ENCODE results near the gene SNX30.

The SNX30 gene

DNA sequence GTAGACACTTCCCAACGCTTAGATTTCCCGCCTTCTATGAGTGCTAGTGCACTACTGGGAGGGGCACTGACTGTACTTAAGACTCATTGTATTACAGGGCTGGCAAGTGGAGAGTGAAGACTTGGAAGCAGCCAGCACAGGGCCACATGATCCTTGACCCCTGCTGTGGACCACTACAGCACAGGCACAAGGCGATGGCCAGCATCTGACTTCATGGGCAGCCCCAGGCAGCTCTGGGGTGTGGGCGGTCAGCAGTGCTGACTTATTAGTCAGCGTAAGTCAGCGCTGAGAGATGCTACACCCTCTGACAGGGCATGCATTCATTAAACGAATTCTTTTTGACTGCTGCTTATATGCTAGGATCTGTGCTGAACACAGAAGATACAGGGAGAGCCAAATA is 130.8 kb downstream of the SNX30 start:
- 0 out of 2 replicates have a peak, but pooled peaks have one; percentile 21 for TF ChIP-seq TEAD4 (IDR thresholded peaks at IDR 0.05)
- peak; percentile 54; the same call in 1 of the 2 replicates for TF ChIP-seq EGR1 (IDR thresholded peaks at IDR 0.05)
- TF ChIP-seq, protein P1, sequence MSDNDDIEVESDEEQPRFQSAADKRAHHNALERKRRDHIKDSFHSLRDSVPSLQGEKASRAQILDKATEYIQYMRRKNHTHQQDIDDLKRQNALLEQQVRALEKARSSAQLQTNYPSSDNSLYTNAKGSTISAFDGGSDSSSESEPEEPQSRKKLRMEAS (IDR thresholded peaks at IDR 0.05) = no peak
- TF ChIP-seq YY1 (IDR thresholded peaks at IDR 0.05; ENCODE audit: low read depth) = no peak
- no peak for TF ChIP-seq ZBTB7A (IDR thresholded peaks at IDR 0.05; ENCODE audit: low read depth)
- TF ChIP-seq, protein P2, sequence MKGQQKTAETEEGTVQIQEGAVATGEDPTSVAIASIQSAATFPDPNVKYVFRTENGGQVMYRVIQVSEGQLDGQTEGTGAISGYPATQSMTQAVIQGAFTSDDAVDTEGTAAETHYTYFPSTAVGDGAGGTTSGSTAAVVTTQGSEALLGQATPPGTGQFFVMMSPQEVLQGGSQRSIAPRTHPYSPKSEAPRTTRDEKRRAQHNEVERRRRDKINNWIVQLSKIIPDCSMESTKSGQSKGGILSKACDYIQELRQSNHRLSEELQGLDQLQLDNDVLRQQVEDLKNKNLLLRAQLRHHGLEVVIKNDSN (IDR thresholded peaks at IDR 0.05) = peak; percentile 45; the same call in 1 of the 2 replicates
- no peak for TF ChIP-seq CREB1 (IDR thresholded peaks at IDR 0.05; ENCODE audit: low read depth)
- TF ChIP-seq NFIC (IDR thresholded peaks at IDR 0.05) = no peak

DNA sequence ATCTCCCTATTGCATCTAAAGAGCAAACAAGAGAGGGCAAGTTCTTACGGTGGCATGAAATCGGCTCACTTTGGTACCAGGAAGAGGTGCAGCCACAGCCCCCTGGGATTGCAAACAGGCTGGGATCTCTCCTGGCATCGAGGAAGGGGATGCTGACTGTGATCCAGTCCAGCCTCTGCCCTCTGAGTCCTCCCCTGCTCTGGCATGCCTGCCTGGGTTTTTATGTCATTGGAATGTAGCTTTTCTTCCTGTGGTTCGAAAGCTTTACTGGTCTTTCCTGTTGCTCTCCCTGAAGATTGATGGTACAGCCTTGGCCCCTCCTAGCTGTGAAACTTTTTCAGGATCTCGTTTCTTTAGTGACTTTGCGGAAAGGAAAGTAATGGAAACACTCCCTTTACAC is 133.5 kb downstream of the SNX30 start:
- peak; percentile 57 for TF ChIP-seq TEAD4 (IDR thresholded peaks at IDR 0.05)
- TF ChIP-seq CREB1 (IDR thresholded peaks at IDR 0.05; ENCODE audit: low read depth) = no peak

DNA sequence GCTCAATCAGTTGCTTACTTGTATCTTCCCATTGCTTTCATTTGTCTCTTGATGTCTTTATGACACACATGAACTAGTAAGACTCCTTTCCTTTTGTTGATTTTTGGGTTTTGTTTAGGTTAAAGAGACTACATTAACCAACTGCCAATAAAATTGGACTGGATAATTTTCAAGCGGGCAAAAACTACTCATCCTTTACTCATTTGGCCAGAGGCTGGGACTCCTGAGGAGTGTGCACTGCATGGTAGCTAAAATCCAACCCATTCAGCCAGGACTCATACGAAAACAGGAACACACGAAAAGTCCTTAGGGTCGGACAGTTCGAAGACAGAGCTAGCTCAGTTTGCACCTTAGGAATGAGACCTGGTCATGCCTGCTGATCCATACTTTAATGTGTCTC is 134.2 kb downstream of the SNX30 start:
- TF ChIP-seq NFIC (IDR thresholded peaks at IDR 0.05) = no peak
- TF ChIP-seq, protein P1 (IDR thresholded peaks at IDR 0.05) = no peak
- TF ChIP-seq ZBTB7A (IDR thresholded peaks at IDR 0.05; ENCODE audit: low read depth) = no peak
- TF ChIP-seq, protein P3, sequence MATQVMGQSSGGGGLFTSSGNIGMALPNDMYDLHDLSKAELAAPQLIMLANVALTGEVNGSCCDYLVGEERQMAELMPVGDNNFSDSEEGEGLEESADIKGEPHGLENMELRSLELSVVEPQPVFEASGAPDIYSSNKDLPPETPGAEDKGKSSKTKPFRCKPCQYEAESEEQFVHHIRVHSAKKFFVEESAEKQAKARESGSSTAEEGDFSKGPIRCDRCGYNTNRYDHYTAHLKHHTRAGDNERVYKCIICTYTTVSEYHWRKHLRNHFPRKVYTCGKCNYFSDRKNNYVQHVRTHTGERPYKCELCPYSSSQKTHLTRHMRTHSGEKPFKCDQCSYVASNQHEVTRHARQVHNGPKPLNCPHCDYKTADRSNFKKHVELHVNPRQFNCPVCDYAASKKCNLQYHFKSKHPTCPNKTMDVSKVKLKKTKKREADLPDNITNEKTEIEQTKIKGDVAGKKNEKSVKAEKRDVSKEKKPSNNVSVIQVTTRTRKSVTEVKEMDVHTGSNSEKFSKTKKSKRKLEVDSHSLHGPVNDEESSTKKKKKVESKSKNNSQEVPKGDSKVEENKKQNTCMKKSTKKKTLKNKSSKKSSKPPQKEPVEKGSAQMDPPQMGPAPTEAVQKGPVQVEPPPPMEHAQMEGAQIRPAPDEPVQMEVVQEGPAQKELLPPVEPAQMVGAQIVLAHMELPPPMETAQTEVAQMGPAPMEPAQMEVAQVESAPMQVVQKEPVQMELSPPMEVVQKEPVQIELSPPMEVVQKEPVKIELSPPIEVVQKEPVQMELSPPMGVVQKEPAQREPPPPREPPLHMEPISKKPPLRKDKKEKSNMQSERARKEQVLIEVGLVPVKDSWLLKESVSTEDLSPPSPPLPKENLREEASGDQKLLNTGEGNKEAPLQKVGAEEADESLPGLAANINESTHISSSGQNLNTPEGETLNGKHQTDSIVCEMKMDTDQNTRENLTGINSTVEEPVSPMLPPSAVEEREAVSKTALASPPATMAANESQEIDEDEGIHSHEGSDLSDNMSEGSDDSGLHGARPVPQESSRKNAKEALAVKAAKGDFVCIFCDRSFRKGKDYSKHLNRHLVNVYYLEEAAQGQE (IDR thresholded peaks at IDR 0.05; ENCODE audit: low read depth) = no peak
- no peak for TF ChIP-seq CREB1 (IDR thresholded peaks at IDR 0.05; ENCODE audit: low read depth)
- no peak for TF ChIP-seq EP300 (IDR thresholded peaks at IDR 0.05; ENCODE audit: borderline replicate concordance)
- no peak for TF ChIP-seq FOXM1 (IDR thresholded peaks at IDR 0.05; ENCODE audit: borderline replicate concordance, low read depth)
- TF ChIP-seq CEBPB (IDR thresholded peaks at IDR 0.05) = no peak

DNA sequence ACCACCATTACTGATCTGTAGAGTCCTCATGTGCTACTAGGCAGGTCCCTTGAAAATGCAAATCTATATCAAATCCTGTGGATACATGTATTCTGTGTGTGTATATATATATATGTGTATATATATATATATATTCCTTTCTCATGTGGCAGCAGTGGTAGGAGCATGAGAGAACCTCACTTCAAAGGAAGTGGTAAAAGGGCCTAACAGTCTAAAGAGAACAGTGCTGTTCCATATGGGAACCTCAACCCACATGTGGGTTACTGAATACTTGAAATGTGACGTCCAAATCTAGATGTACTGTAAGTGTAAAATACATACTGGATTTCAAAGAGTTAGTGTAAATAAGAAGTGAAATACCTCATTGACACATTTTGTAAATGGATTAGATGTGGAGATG is 134.8 kb downstream of the SNX30 start:
- TF ChIP-seq, protein P3 (IDR thresholded peaks at IDR 0.05; ENCODE audit: low read depth) = no peak
- TF ChIP-seq TAF1 (IDR thresholded peaks at IDR 0.05; ENCODE audit: low read depth) (no peak), EP300 (IDR thresholded peaks at IDR 0.05; ENCODE audit: borderline replicate concordance) (no peak)

DNA sequence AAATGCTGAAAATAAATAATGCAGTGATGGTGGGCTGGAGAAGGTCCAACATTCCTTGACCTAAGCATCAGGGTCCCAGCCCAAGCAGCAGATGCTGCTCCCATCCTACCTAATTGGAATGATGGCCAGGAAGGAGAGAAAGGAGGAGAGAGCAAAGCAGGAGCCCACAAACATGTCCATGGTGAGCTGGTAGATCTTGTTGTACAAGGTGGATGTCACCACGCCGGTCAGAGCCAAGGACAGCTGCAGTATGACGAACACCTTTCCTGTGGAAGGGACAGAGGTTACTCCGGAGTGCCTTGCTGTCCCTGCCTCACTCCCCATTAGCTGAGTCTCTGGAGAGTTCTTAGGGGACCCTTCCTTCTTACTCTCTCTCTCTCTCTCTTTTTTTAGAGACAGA is 135.8 kb downstream of the SNX30 start:
- TF ChIP-seq TEAD4 (IDR thresholded peaks at IDR 0.05) (no peak), YY1 (IDR thresholded peaks at IDR 0.05; ENCODE audit: low read depth) (no peak), RAD21 (IDR thresholded peaks at IDR 0.05; ENCODE audit: low read depth) (no peak), ZBTB7A (IDR thresholded peaks at IDR 0.05; ENCODE audit: low read depth) (no peak), EP300 (IDR thresholded peaks at IDR 0.05; ENCODE audit: borderline replicate concordance) (no peak), CEBPB (IDR thresholded peaks at IDR 0.05) (no peak), CREB1 (IDR thresholded peaks at IDR 0.05; ENCODE audit: low read depth) (no peak), TCF12 (IDR thresholded peaks at IDR 0.05; ENCODE audit: low read depth) (no peak), NFIC (IDR thresholded peaks at IDR 0.05) (no peak), EGR1 (IDR thresholded peaks at IDR 0.05) (no peak)
- TF ChIP-seq, protein P3 (IDR thresholded peaks at IDR 0.05; ENCODE audit: low read depth) = no peak
- TF ChIP-seq, protein P2 (IDR thresholded peaks at IDR 0.05) = no peak
- TF ChIP-seq, protein P1 (IDR thresholded peaks at IDR 0.05) = no peak

All from Ishikawa (cell line).